Uterus (tissue), 2 donors: Measurements from ENCODE around the gene CHMP1A.

Source experiments
- POLR2A ChIP-seq, 2 donors: fragments of 450-650 bp; IDR thresholded peaks; one replicate each; pipeline ENCODE4 v1.6.1; 2016; ENCODE audit warnings: antibody characterized with exemption in 2 of 2, mild to moderate bottlenecking in 1 of 2, moderate library complexity in 1 of 2
- TF ChIP-seq, protein P1 (sequence below), 4 experiments: fragments of 200-600 bp in 2 of 4; fragments of 450-650 bp in 2 of 4; sonication (generic) in 2 of 4; IDR thresholded peaks; one replicate each; pipeline ENCODE4 v1.5.1; 2016 to 2019; ENCODE audit warnings: antibody characterized with exemption in 4 of 4, mild to moderate bottlenecking in 2 of 4, moderate library complexity in 1 of 4

DNA sequence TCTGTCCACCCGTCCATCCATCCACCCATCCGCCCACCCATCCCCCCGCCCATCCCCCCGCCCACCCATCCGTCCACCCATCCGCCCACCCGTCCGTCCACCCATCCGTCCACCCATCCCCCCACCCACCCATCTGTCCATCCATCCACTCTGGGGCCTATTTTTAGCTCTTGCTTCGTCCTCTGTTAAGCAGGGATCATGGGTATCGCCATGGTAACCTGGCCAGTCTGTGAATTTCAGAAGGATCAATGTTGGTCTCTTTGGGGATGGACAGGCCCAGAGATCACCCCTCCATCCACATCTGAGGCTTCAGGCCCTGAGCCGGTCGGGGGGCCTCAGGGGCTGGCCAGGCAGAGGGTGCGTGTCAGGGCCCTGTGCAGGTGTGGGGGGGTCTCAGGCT is 59.3 kb downstream of the CHMP1A start:
- TF ChIP-seq, protein P1, sequence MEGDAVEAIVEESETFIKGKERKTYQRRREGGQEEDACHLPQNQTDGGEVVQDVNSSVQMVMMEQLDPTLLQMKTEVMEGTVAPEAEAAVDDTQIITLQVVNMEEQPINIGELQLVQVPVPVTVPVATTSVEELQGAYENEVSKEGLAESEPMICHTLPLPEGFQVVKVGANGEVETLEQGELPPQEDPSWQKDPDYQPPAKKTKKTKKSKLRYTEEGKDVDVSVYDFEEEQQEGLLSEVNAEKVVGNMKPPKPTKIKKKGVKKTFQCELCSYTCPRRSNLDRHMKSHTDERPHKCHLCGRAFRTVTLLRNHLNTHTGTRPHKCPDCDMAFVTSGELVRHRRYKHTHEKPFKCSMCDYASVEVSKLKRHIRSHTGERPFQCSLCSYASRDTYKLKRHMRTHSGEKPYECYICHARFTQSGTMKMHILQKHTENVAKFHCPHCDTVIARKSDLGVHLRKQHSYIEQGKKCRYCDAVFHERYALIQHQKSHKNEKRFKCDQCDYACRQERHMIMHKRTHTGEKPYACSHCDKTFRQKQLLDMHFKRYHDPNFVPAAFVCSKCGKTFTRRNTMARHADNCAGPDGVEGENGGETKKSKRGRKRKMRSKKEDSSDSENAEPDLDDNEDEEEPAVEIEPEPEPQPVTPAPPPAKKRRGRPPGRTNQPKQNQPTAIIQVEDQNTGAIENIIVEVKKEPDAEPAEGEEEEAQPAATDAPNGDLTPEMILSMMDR (IDR thresholded peaks at IDR 0.05): no peak
- TF ChIP-seq POLR2A (IDR thresholded peaks at IDR 0.05): no peak
